T-helper 2 cell treated with Interferon-gamma antibody and Interleukin-4, amounts not matched to agents 100 ng/mL and 5 ng/mL, for 36 hours (primary cell): Measurements from ENCODE around the gene VAPA. TPM values are rescaled to one million over a fixed set of nuclear protein-coding genes. Genes with fewer than 3 reads are reported as not detected.

ENCODE experiments used
- intact Hi-C: fragments of 100-400 bp; cut with micrococcal nuclease; formaldehyde crosslinking; loops from one replicate; pipeline ENCODE4 v1.15.1; 2023
- total RNA-seq: library from RNA; stranded (reverse); gene quantifications from 2 replicates; pipeline ENCODE4 v1.2.3, GENCODE V29; 2022

The VAPA gene, protein sequence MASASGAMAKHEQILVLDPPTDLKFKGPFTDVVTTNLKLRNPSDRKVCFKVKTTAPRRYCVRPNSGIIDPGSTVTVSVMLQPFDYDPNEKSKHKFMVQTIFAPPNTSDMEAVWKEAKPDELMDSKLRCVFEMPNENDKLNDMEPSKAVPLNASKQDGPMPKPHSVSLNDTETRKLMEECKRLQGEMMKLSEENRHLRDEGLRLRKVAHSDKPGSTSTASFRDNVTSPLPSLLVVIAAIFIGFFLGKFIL
- 168 and 179 TPM in 2 replicates for total RNA-seq

DNA sequence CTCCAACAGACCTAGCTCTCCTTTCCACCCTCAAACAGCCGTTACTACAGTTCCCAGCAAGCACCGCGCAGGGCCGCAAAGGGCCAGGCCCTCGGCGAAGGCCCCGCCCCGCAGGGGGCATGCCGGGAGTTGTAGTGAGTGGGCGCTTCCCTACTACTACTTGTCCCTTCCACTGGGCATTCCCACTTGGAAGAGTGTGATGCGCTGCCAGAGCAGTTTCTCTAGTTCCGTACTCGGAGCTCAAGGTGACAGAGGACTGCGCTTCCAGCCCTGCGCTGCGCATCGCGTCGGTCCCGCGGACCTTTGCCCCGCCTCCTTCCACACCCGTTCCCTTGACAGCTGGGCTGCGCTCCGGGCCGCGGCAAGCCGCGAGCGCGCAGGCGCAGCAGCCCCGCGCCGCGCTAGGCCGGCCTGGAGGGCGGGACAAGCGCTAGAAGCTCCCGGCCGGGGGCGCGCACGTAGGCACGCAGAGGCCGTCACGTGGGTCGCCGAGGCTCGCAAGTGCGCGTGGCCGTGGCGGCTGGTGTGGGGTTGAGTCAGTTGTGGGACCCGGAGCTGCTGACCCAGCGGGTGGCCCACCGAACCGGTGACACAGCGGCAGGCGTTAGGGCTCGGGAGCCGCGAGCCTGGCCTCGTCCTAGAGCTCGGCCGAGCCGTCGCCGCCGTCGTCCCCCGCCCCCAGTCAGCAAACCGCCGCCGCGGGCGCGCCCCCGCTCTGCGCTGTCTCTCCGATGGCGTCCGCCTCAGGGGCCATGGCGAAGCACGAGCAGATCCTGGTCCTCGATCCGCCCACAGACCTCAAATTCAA lies at the start of gene VAPA:
TSS of gene VAPA (plus strand) at position 491 of the 808 bp plus-strand sequence. CDS start at position 732, 241 bp downstream.
- intact Hi-C loops = loop anchor here (1.0 to 5.0 kb wide), 8 partner anchors 34 to 1206 kb away; partner anchors contain the start of genes ANKRD12, MTCL1, PPP4R1 and RALBP1

DNA sequence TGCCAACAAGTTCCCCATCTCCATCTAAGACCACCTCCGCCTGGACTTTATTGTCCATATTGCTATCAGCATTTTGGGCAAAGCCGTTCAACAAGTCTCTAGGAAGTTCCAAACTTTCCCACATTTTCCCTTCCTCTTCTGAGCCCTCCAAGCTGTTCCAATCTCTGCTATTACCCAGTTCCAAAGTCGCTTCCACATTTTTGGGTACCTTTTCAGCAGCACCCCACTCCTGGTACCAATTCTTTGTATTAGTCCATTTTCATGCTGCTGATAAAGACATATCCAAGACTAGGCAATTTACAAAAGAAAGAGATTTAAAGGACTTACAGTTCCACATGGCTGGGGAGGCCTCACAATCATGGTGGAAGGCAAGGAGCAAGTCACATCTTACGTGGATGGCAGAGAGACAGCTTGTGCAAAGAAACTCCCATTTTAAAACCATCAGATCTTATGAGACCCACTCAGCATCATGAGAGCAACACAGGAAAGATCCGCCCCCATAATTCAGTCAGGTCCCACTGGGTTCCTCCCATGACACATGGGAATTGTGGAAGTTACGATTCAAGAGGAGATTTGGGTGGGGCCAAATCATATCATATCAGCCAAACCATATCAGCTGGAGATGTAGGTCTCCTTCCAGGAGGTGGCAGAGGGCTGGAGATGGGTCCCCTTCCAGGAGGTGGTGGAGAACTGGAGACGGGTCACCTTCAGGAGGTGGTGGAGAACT lies 47.9 kb upstream of the VAPA start:
- intact Hi-C loops = no loop called here

DNA sequence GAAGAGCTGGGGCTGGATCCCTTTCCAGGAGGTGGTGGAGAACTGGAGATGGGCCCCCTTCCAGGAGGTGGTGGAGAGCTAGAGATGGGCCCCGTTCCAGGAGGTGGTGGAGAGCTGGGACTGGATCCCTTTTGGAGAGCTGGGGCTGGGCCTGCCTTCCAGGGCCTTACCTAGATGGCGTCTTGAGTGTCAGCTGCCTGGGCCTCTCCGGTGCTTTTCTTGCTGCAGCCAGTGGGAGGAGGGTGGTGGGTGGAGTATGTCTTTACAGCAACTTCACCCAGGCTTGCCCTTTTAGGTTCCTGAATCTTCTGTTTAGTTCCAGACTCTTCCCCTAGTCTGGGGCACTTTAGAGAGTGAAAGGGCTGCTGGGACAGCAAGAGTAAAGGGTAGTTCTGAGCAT lies 47.2 kb upstream of the VAPA start:
- intact Hi-C loops = no loop called here

DNA sequence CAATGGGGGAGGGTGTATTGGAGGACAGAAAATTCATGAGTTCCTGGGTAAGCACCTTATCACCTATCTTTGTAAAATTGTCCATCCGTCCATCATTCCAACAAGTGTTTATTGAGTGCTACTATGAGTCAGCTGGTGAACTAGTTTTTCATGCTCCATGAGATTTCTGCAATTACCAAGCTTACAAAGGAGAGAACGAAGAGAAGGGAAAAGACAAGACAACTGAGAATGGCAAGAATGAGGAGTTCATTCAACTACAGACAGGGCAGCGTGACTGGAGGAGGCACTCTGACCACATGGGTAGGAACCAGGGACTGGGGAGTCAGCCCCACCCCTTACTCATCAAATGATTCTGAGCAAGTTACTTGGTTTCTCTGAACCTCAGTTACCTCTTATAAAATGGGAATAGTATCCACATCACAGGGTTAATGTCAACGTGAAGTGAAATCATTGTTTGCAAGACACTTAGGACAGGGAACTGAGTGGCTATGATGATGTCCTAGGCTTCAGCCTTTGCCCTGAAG lies 46.7 kb upstream of the VAPA start:
- intact Hi-C loops = no loop called here

DNA sequence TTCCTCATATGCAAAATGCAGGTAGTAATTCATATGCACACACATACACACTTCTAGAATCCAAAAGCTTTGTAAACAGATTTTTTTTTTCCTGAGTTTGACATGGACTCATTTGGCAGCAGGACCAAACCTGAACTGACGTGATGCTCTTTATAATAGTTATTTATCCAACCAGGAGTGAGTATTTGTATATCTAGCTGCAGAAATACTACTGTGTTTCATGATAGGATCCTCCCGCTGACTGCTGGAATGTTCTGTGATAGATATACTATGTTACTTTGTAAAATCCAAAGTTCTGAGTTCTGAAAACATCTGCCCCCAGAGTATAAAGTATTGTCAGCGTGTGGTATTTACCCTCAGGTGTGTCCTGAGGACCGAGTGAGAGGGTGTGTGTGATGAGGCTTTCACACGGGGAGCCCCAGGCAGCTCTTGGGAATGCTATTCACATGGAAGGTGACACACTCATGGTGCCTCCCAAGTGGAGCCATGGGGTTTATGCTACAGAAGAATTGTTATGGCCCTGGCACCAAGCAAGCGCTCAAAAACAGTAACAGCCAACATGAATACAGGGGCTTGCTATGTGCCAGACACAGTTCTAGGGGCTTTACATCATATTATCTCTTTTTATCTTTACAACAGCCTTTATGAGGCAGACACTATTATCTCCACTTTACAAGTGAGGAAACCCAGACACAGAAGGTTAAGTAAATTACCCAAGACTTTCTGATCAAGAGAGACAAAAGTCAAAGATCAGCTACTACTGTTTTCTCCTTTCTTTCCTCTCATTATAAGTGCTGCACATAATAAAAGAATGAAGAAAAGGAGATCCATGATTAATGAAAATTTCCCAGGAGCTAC lies 44.7 kb upstream of the VAPA start:
- intact Hi-C loops = no loop called here

DNA sequence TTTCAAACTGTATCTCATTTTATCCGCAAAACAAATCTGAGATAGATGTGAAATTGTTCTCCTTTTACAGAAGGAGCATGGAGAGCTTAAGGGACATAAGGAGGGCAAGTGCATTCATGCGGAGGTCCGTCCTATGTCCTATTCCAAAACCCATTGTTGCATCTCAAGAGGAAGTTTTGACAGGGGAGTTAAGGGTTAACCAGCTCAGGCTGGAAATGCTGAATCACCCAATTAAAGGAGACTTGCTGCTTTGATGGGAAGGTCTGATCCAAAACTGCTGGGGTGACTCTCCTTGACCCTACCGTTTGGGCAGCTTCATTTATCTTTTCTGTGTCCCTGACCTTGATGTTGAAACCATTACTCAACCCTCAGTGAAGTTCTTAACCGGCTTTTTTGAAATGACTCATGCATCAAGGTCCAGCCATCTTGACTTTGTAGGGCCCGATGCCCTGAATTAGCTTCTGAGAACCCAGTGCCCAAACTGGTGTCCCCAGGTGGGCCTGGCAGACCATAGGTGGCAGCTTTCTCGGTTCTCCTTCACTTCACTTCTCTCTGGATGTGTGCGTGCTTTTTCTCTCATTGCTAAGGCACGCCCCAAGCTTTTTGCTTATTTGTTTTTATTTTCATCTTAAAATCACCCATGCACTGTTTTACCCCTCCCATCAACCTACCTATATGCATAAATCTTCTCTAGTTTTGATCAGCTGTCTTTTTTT lies 43.9 kb upstream of the VAPA start:
- intact Hi-C loops = no loop called here

DNA sequence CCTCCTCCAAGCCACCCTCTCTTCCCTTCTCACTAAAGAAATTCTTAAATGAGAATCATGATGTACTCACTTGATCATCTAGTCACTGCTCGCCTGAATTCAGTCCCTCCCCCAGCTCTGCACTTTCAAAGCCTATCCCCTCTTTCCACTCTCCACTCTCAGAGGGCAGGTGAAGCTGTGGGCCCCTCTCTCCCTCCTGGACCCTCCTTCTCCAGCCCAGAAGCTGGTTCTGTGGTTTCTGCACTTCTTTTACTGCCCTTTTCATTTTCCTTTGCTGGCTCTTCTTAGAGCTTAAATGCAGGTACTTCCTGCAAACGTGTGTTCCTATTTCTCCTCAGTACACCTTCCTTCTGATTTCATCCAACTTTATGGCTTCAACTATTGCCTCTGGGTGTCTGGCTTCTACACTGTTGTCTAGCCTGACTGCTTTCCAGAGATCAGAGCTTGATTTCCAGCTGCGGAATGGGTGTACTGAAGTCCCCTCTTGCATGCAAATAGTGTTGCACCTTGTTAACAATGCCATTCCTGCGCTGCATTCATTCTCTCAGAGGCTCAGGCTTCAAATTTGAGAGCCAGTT lies 43.3 kb upstream of the VAPA start:
- intact Hi-C loops = no loop called here

DNA sequence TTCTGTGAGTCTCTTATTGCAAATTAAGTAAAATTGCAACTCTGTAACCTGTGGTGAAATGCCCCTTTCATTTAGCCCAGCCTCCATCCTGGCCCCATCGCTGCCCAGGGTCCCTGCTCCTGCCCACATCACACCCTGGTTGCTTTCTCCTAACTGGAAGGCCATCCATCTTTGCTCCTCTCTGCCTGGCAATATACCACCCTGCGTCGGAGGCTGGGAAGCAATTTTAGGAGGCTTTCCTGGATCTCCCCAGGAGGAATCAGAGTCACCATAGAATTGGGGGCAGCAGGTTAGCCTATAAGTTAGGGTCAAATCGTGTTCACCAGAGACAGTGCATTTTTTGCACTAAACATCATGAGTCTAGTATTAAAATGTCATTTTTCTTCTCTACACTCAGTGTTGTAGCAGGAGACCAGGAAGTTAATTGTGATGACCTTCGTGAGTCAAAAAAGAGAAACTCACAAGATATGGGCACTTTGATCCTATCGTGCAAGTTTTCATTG lies 42.5 kb upstream of the VAPA start:
- intact Hi-C loops = no loop called here

DNA sequence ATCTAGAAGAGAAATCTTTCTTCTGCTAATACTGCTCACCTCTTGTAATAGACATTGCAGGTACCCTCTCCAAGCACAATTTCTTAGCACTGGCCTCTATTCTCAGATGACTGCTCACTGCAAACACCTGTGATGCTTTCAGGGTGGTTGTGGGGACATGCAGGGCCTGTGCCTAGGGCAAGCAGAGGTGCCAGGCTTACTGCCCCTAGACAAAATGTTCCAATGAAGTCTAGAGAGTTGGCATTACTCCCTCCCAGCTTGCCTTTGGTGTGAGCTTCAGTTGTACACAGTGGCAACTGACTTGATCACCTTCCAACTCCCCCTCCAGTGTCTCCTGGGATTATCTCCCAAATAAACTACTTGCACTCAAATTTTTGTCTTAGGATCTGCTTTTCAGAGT lies 41.0 kb upstream of the VAPA start:
- intact Hi-C loops = no loop called here

DNA sequence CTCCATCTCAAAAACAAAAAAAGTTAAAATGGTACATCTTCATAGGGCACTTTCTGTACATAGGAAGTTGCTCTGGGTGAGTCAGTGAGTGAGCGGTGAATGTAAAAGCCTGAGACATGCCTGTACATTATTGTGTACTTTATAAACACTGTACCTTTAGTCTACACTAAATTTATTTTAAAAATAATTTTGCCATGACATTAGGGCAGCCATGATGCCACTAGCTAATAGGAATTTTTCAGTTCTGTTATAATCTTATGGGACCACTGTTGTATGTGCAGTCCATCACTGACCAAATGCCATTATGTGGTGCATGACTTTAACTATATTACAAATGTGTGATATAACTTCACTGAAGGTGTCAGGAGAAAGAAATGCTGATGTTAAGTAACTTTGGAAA lies 39.1 kb upstream of the VAPA start:
- intact Hi-C loops = no loop called here

DNA sequence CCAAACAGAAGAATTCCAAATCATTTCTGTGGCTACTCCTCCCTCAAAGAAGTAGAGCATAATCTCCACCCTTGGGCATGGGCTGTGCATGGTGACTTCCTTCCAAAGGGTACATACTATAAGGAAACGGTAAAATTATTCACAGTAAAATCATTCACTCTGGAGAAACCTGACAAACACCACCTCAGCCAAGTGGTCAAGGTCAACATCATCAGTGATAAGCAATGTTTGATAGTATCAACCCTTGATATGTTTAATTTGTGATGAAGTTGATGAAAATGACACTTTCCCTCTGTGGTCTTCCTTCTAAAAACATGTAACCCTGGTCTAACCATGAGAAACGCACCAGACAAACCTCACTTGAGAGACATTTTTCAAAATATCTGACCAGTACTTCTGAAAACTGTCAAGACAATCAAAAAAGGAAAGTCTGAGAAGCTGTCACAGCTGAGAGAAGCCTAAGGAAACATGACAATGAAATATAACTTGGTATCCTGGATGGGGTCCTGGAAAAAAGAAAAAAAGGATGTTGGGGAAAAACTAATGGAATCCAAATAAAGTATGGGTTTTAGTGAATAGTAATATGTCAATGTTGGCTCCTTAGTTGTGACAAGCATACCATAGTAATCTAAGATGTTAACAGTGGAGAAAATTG lies 37.5 kb upstream of the VAPA start:
- intact Hi-C loops = no loop called here

DNA sequence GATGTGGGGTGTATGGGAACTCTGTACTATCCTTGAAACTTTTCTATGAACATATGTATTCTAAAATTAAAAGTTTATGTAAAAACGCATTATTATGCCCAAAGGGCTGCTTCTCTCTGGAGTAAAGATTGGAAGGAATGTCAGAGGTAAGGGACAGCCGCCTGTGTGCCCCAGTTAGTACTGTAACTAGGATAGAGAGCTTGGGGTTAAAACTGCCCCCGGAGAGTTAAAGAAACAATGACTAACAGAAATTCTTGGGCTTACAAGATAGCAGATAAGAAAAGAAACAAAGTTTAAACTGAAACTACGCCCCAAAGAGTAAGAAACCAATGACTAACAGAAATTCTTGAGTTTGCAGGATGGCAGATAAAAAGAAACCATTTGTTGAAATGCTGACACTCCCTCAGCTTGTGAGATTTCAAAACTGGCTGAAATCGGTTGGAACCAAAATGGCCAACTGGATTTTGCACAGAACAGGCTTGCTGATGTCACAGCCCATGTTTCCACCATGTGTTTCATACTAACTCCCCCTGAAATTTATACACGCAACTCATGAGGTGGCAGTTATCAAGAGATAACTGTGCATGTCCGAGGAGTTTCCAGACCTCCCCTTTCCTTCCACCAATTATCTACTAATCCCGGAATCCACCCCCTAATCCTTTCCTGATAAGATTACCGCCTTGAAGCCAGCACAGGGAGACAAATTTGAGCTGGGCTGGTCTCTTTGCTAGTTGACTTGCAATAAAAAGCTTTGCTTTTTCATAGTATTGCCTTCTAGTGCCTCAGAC lies 36.8 kb upstream of the VAPA start:
- intact Hi-C loops = loop anchor here (1.0 kb wide), 1 partner anchor 36 kb away; no protein-coding TSS in a partner anchor

DNA sequence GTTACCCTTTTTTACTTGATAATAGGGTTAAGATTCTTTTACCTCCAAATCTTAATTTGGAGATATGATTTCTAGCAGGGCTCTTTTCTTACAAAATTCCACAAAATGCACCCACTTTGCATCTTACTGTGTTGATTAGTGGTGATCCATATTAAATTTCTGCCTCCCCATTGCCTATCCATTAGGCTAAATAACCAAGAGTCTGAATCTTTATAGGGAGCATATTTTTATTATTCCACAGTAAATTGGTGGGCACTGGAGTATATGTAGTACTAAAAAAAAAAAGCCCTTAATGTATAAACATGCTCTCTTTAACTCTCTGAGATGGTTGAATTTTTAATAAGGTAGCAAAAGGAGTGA lies 36.2 kb upstream of the VAPA start:
- intact Hi-C loops = loop anchor here (1.0 kb wide), 1 partner anchor 36 kb away; no protein-coding TSS in a partner anchor

DNA sequence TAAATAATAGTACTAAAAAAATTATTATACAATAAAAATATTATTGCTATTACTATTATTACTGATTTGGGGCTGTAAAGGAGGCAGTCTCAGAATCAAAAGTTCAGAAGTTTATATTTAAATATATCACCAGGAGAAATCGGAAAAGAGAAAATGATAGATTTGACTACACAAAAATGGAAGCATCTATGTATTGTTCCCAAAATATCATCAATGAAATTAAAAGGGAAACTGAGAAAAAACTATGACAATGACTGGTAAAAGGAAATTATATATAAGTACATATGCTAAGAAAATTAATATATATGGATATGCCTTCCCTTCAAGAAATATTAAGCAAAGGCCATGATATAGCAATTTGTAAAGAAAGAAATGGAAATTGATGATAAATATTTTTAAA lies 35.7 kb upstream of the VAPA start:
- intact Hi-C loops = no loop called here

DNA sequence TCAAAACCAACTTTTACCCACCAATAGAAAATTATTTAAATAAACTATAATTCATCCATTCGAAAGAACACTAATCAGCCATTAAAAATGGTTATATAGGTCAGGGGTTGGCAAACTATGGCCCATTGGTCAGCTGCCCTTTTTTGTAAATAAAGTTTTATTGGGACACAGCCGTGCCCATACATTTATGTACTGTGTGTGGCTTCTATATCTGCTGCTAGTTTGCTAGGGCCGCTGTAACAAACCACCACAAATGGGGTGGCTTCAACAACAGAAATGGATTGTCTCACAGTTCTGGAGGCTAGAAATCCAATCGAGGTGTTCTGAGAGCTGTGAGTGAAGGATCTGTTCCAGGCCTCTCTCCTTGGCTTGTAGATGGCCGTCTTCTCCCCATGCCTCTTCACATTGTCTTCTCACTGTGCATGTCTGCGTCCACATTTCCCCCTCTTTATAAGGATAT lies 35.0 kb upstream of the VAPA start:
- intact Hi-C loops = no loop called here

DNA sequence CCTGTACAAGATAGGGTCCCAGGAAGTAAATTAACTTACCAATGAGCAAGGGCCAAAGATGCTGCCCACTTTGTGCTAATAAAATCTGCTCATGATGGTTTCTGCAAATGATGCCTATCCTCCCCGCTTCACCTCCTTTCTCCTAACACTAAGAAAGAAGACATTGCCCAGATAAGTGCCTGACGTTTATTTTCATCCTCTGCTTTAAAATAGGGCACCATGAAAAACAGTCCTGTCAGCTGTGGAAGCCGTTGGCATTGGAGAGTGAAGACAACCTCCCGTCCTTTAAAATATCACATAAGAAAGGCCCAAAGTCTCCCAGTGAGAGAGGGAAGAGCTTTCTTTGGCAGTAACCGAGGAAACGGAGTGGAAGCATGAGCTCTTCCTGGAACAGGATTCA lies 29.7 kb upstream of the VAPA start:
- intact Hi-C loops = no loop called here

DNA sequence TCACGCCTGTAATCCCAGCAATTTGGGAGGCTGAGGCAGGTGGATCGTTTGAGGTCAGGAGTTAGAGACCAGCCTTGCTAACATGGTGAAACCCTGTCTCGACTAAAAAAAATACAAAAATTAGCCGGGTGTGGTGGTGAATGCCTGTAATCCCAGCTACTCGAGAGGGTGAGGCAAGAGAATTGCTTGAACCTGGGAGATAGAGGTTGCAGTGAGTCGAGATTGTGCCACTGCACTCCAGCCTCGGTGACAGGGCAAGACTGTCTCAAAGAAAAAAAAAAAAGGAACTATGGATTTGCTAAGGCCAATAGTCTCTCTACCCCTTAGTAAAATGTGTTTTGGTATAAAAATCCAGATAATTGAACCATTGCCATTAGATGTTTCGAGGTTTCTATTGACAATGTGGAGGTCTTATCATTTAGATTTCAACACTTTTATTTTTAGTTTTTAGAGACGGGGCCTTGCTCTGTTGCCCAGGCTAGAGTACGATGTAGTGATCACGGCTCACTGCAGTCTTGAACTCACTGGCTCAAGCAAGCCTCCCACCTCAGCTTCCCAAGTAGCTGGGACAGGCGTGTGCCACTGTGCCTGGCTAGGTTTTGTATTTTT lies 29.2 kb upstream of the VAPA start:
- intact Hi-C loops = no loop called here
